Activated B cell treated with CpG ODN at 0.5 μM for 24 hours (primary cell): ENCODE measurements around the gene BASP1. TPM values are rescaled to one million over a fixed set of nuclear protein-coding genes. Genes with fewer than 3 reads are reported as not detected.

Source experiments
- ATAC-seq: fragments of 200-7000 bp; cut with Tn5 transposase; one replicate; pipeline ENCODE4 v1.10.0; 2021; ENCODE audit warnings: low read depth, mild to moderate bottlenecking, moderate library complexity
- CTCF ChIA-PET: fragments of 350-600 bp; sonication (Branson Sonifier 250); formaldehyde crosslinking; loops from one replicate; lab custom pipeline; 2021; ENCODE audit warnings: antibody characterized with exemption; lab: Charles Lee
- POLR2A ChIA-PET: fragments of 350-600 bp; sonication (Branson Sonifier 250); formaldehyde crosslinking; loops from one replicate; lab custom pipeline; 2021; ENCODE audit warnings: antibody characterized with exemption; lab: Charles Lee
- DNase-seq: peaks from one replicate; pipeline ENCODE4 v3.0.0; 2022
- H3K27ac Mint-ChIP-seq: one replicate; pipeline ENCODE4 v1.8.0; 2020; ENCODE audit warnings: mixed read lengths
- H3K27me3 Mint-ChIP-seq: one replicate; pipeline ENCODE4 v1.8.0; 2021; ENCODE audit warnings: mixed read lengths
- H3K36me3 Mint-ChIP-seq: one replicate; pipeline ENCODE4 v1.8.0; 2021; ENCODE audit warnings: low read depth, mixed read lengths
- H3K4me1 Mint-ChIP-seq: one replicate; pipeline ENCODE4 v1.8.0; 2021; ENCODE audit warnings: mixed read lengths
- H3K4me3 Mint-ChIP-seq: one replicate; pipeline ENCODE4 v1.8.0; 2020; ENCODE audit warnings: mild to moderate bottlenecking, mixed read lengths
- H3K9me3 Mint-ChIP-seq: one replicate; pipeline ENCODE4 v1.8.0; 2020; ENCODE audit warnings: mixed read lengths
- CTCF ChIP-seq: fragments of 200-600 bp; IDR thresholded peaks from one replicate; pipeline ENCODE4 v1.8.0; 2022; ENCODE audit warnings: antibody characterized with exemption, mild to moderate bottlenecking
- intact Hi-C: fragments of 100-400 bp; cut with micrococcal nuclease; formaldehyde crosslinking; loops from one replicate; pipeline ENCODE4 v1.15.1; 2024
- total RNA-seq: library from RNA; stranded (reverse); gene quantifications from 2 replicates; pipeline ENCODE4 v1.2.3, GENCODE V29; 2022

The BASP1 gene
- 316 and 318 TPM in 2 replicates for total RNA-seq

- H3K27ac Mint-ChIP-seq, result peak within 1 kb of the TSS; percentile 97
- intact Hi-C loops, result loop anchor here (1.0 to 10.0 kb wide), 17 partner anchors 8 to 1529 kb away; no protein-coding TSS in a partner anchor
- TF ChIP-seq CTCF, result no peak
- H3K36me3 Mint-ChIP-seq, result peaks cover 41% of the 10 kb centered on the region
- ChIA-PET POLR2A (interaction anchor here (0.6 to 3.8 kb wide), 31 partner anchors 8 to 1086 kb away, joined by 3 to 90 read pairs (median 6); no protein-coding TSS in a partner anchor), CTCF (interaction anchor here (0.9 to 4.2 kb wide), 4 partner anchors 51 to 1087 kb away, joined by 3 to 128 read pairs (median 26); no protein-coding TSS in a partner anchor)
- no peaks in the 10 kb centered on the region for H3K27me3 Mint-ChIP-seq
- peak; percentile 64 for ATAC-seq
- peaks cover 69% of the 10 kb centered on the region for H3K4me1 Mint-ChIP-seq
- no peaks in the 10 kb centered on the region for H3K9me3 Mint-ChIP-seq
- peak; percentile 77 for DNase-seq
- peak within 1 kb of the TSS; percentile 94 for H3K4me3 Mint-ChIP-seq
These were observed at the start of gene BASP1 for GRCh38 chr5:17217493-17218352. BASP1 (plus strand) TSS chr5:17217631; CDS start chr5:17275217, 57,586 bp downstream.

GRCh38 chr5:17169507-17169906 is 47.9 kb upstream of the BASP1 start:
- POLR2A ChIA-PET, result no interaction called here
- CTCF ChIA-PET, result no interaction called here
- Mint-ChIP-seq H3K27ac (no peak overlapping the region), H3K4me1 (no peaks in the 10 kb centered on the region), H3K9me3 (no peaks in the 10 kb centered on the region), H3K27me3 (no peaks in the 10 kb centered on the region), H3K4me3 (no peak overlapping the region), H3K36me3 (no peaks in the 10 kb centered on the region)
- no peak for DNase-seq
- TF ChIP-seq CTCF, result no peak
- ATAC-seq, result no peak
- intact Hi-C loops, result no loop called here

GRCh38 chr5:17172791-17173190 is 44.6 kb upstream of the BASP1 start:
- intact Hi-C loops, result no loop called here
- ChIA-PET POLR2A (no interaction called here), CTCF (no interaction called here)
- H3K27me3 Mint-ChIP-seq, result no peaks in the 10 kb centered on the region
- H3K27ac Mint-ChIP-seq, result no peak overlapping the region
- no peaks in the 10 kb centered on the region for H3K36me3 Mint-ChIP-seq
- no peak overlapping the region for H3K4me3 Mint-ChIP-seq
- no peak for DNase-seq
- ATAC-seq, result no peak
- TF ChIP-seq CTCF, result no peak
- no peaks in the 10 kb centered on the region for H3K4me1 Mint-ChIP-seq
- no peaks in the 10 kb centered on the region for H3K9me3 Mint-ChIP-seq

- H3K4me3 Mint-ChIP-seq, result no peak overlapping the region
- no peaks in the 10 kb centered on the region for H3K36me3 Mint-ChIP-seq
- ATAC-seq (no peak), DNase-seq (no peak)
- H3K27ac Mint-ChIP-seq, result no peak overlapping the region
- TF ChIP-seq CTCF, result no peak
- no peaks in the 10 kb centered on the region for H3K27me3 Mint-ChIP-seq
- no peaks in the 10 kb centered on the region for H3K9me3 Mint-ChIP-seq
- ChIA-PET CTCF (no interaction called here), POLR2A (no interaction called here)
- H3K4me1 Mint-ChIP-seq, result no peaks in the 10 kb centered on the region
- intact Hi-C loops, result no loop called here
These were observed 42.5 kb upstream of the BASP1 start for GRCh38 chr5:17174965-17175364.

GRCh38 chr5:17177501-17178372 is 39.7 kb upstream of the BASP1 start:
- DNase-seq (no peak), ATAC-seq (no peak)
- no peak for TF ChIP-seq CTCF
- Mint-ChIP-seq H3K4me3 (no peak overlapping the region), H3K27ac (no peak overlapping the region), H3K36me3 (no peaks in the 10 kb centered on the region), H3K4me1 (no peaks in the 10 kb centered on the region), H3K27me3 (no peaks in the 10 kb centered on the region), H3K9me3 (no peaks in the 10 kb centered on the region)
- intact Hi-C loops, result no loop called here
- CTCF ChIA-PET, result no interaction called here
- POLR2A ChIA-PET, result no interaction called here
